GM12873 (cell line): ENCODE data around the gene IGSF9B.

Experiments used
- TF ChIP-seq, protein P1 (sequence below): IDR thresholded peaks from 2 replicates; pipeline ENCODE4 v1.5.1; 2012; ENCODE audit warnings: low read depth, mild to moderate bottlenecking, moderate library complexity, low read length, control low read depth; ENCODE audit not compliant: insufficient read depth; ENCODE audit errors: missing control alignments

Gene IGSF9B

DNA sequence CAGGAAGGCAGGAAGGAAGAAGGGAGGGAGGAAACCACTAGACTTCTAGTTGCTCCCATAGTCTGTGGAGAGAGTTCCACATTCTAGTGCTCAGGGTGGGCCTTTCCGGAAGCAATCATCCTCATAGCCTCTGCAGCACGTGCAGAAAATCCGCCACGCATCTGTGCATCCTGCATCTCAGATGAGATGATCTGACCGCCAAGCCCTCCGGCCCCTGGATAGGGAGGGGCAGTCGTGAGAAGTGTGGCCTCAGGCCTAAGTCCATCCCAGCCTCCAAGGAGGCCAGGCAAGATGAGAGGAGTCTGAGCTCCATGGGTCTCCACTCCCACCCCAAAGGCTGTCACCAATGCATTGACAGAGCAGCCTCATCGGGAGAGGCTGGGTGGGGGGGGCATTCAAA lies 30.4 kb upstream of the IGSF9B start:
- TF ChIP-seq, protein P1, sequence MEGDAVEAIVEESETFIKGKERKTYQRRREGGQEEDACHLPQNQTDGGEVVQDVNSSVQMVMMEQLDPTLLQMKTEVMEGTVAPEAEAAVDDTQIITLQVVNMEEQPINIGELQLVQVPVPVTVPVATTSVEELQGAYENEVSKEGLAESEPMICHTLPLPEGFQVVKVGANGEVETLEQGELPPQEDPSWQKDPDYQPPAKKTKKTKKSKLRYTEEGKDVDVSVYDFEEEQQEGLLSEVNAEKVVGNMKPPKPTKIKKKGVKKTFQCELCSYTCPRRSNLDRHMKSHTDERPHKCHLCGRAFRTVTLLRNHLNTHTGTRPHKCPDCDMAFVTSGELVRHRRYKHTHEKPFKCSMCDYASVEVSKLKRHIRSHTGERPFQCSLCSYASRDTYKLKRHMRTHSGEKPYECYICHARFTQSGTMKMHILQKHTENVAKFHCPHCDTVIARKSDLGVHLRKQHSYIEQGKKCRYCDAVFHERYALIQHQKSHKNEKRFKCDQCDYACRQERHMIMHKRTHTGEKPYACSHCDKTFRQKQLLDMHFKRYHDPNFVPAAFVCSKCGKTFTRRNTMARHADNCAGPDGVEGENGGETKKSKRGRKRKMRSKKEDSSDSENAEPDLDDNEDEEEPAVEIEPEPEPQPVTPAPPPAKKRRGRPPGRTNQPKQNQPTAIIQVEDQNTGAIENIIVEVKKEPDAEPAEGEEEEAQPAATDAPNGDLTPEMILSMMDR, result no peak

DNA sequence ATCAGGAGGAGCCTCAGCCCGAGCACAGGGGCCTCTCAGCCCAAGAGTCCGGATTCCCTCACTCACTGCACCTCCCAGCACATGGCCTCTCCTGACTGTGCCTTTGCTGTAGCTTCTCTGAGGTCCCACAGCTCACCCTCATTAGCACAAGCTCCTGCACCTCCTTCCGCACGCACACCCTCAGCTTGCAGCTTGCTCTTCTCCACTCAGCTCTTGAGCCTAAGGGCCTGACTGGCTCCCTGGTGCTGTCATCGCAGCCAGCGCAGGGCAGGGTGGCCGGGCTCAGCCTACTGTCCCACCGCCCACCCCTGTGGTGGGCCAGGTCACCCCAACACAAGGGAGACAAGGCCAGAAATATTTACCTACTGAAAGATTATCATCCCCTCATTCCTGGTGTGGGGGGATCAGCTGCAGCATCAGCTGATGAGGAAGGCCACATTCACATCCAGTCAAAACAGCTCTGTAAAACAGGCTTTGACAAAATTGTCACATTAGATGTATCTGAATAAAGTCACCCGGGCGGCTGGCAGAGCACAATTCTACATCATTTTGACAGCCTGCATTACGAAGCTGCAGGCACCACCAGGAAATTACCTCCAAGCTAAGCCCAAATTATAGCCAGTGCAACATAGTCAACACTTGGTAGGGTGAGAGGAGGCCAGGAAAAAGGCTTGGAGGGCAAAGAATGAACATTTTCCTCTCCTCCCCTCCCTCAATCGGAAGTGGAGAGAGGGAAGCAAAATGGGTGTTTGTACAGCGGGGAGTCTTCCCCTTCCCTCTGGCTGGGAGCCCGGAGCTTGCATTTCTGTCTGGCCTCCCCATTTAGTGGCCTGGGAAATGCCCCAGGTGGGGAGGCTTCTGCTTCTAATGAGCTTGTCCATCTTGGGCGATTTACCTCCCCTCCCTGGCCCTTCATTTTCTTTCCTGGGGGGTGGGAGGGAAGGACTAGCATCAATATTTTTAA lies 29.5 kb upstream of the IGSF9B start:
- TF ChIP-seq, protein P1, result no peak

DNA sequence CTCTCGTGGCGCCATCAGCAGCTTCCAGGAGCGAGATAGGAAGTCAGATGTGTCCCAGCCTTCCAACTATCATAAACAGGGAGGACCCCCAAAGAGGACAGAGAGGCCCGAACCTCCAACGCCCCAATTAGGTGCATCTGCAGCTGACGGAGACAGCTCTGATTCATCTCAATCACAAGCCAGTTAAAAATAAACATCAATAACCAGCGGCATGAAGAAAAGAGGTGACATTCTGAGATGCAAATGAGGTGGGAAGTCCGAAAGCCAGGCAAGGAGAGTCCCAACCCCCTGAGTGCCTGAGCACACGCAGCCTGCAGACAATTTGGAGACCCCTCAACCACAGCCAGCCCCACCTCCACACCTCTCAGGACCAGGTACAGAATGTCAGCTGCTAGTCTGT lies 28.1 kb upstream of the IGSF9B start:
- TF ChIP-seq, protein P1, result no peak

DNA sequence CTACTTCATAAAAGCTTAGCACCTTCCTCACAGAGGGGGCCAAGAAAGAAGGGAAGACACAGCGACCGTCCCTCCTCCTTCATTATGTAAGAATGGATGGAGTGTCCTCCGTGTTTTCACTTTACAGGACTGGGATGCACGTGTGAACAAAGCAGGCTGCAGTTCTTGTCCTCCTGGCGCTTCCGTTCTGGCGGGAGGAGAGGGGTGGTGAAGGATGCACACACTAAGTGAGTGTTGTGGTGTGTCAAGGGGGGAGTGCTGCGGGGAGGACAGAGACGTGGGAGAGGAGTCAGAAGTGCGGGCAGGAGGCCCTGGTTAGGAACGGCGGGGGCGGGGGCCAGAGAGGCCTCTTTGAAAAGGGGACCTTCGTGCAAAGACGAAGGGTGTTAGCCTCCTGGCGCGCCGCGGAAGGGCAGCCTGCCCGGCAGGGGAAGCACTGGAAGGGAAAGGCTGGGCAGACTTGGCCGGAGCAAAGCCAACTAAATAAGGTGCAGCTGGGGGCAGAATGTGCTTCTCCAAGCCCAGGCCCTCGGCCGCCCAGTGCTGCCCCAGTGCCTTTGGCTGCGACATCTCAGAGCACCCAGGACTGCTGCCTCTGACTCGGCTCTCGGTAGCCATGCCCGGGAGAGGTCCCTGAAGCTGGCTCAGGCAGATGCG lies 27.0 kb upstream of the IGSF9B start:
- TF ChIP-seq, protein P1, result no peak

DNA sequence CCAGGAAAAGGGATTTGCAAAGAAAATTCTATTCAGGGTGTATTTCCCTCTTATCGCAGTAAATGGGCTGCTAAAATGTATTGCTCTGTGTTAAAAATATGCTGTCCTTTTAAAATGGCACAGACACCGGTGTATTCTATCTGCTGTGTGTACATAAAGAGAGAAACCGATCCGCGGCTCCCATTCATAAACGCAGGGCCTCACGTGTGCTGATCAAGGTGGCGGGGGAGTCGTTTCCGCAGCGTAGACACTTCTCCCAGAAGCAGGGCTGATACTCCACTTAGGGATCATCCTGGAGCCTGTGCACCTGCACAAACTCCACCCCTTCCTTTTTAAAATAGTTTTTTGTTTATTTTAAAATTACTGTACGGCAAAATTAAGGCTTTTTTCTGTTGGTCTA lies 26.1 kb upstream of the IGSF9B start:
- TF ChIP-seq, protein P1, result no peak

DNA sequence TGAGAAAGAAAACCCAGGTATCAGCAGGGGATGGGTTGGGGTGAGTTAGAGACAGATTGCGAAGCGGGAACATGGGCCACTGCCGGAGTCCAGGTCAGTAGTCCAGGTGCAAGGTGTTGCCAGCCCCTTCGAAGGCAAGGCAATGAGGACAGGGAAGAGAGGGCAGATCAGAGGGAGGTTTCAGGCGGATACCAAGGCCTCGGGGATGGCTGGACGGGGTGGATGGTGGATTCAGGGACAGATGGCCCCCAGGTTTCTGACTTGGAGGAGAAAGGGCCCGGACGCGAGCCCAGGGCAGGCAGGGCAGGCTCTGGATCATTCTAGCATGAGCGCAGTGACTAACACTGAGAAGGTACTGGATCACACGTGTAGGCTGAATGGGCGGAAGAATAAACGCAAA lies 25.4 kb upstream of the IGSF9B start:
- TF ChIP-seq, protein P1, result no peak

DNA sequence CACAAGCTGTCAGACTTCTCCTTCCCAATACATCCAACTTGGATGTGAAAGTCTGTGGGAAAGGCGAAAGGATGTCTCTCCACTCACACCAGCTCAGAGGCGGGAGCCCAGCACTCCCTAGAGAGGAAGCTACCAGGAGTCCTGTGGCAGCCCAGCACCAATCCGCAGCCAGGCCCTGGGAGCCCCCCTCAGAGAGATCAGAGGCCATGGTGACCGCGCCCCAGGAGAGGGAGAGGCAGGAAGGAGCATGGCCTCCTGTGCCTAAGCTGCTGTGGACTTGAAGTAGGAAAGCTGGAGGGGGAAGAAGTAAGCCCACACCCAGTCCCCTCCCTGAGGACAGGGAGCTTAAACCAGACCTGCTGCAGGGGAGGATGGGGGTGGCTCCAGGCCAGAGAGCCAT lies 24.4 kb upstream of the IGSF9B start:
- TF ChIP-seq, protein P1, result no peak
